GM18858 (cell line): ENCODE measurements around the gene PPWD1.
A peak's percentile ranks its signal among the peaks of the same experiment; 100 is the strongest.
"Not testable (repeated sequence)": the region's sequence is repeated elsewhere in the genome, so short reads cannot be mapped to it uniquely, and the experiment has no call there.

Experiments used
- ATAC-seq: cut with Tn5 transposase; IDR thresholded peaks from one replicate; pipeline ENCODE4 v1.9.1; 2021; ENCODE audit not compliant: unreplicated experiment

The PPWD1 gene

GRCh38 chr5:65621961-65622360, 58.9 kb downstream of the PPWD1 start:
- ATAC-seq: not testable (repeated sequence)

- ATAC-seq: no peak
These were observed 60.4 kb downstream of the PPWD1 start for GRCh38 chr5:65623482-65623881.

GRCh38 chr5:65624025-65624570, 61.0 kb downstream of the PPWD1 start, which contains the start of gene TRIM23:
Gene TRIM23, minus strand, starts transcription at chr5:65624333. Its CDS starts 59 bp downstream, at chr5:65624274.
- peak; percentile 91 for ATAC-seq

GRCh38 chr5:65624571-65625555, 61.8 kb downstream of the PPWD1 start, which contains the start of the genes SHLD3 and TRAPPC13:
Gene SHLD3, plus strand, starts transcription at chr5:65625027. Its CDS starts 4,561 bp downstream, at chr5:65629588.
Gene TRAPPC13, plus strand, starts transcription at chr5:65625027. Its CDS starts 34 bp downstream, at chr5:65625061.
- peak; percentile 44 for ATAC-seq

- no peak for ATAC-seq
These were observed 62.6 kb downstream of the PPWD1 start for GRCh38 chr5:65625743-65626142.

- no peak for ATAC-seq
These were observed 67.9 kb downstream of the PPWD1 start for GRCh38 chr5:65630981-65631380.
